G401 (cell line): ENCODE measurements around the gene MLYCD. TPM values are rescaled to one million over a fixed set of nuclear protein-coding genes. Genes with fewer than 3 reads are reported as not detected.

ENCODE experiments used
- DNase-seq: peaks from one replicate; pipeline ENCODE4 v3.0.0-alpha.2; 2015; ENCODE audit warnings: low spot score
- in situ Hi-C: cut with HindIII; loops from 2 replicates; pipeline ENCODE4 v1.10.0; 2016; ENCODE audit warnings: low sequenced_read_pairs, mixed read lengths
- total RNA-seq: library from RNA; depleted of rRNA; stranded (reverse); fragments of >200 nt; shearing (Covaris generic); gene quantifications from 2 replicates; pipeline ENCODE4 v1.2.3, GENCODE V29; 2014; rRNA removed

MLYCD gene
- total RNA-seq, 1 experiment from 2014 or later, result 3.6 TPM

- in situ Hi-C loops, result loop anchor here (5.0 kb wide), 1 partner anchor 92 kb away; no protein-coding TSS in a partner anchor
- no peak for DNase-seq
Observed at GRCh38 chr16:83975590-83976260, 76.8 kb downstream of the MLYCD start.

Other genes starting within 250 kb of the MLYCD start
- 291 and 426 TPM in 2 replicates for gene HSBP1, start 91.1 kb upstream of the MLYCD start, total RNA-seq
- gene OSGIN1, start 54.1 kb downstream of the MLYCD start, total RNA-seq, result 11.0 and 14.5 TPM in 2 replicates
- gene NECAB2, start 69.1 kb downstream of the MLYCD start, total RNA-seq, result 7.4 and 9.2 TPM in 2 replicates
- gene SLC38A8, start 143.7 kb downstream of the MLYCD start, total RNA-seq, result not detected in 2 replicates
- gene MBTPS1, start 217.8 kb downstream of the MLYCD start, total RNA-seq, result 52.5 and 70.6 TPM in 2 replicates
- 37.9 and 44.8 TPM in 2 replicates for gene HSDL1, start 246.1 kb downstream of the MLYCD start, total RNA-seq
- gene DNAAF1, start 246.2 kb downstream of the MLYCD start, total RNA-seq, result not detected in 2 replicates